Neural cell (in vitro differentiated cells): ENCODE results near the gene HDLBP. TPM values are rescaled to one million over a fixed set of nuclear protein-coding genes. Genes with fewer than 3 reads are reported as not detected.

Source experiments
- H2AFZ ChIP-seq: fragments of 200-600, 300-800 bp; sonication (generic), shearing (Covaris generic); 2 replicates; pipeline ENCODE4 v1.6.0; 2014; ENCODE audit warnings: low read depth, mild to moderate bottlenecking, antibody characterized with exemption, low read length, moderate library complexity
- H3F3A ChIP-seq: fragments of 200-600 bp; shearing (Covaris generic); 2 replicates; pipeline ENCODE4 v1.6.1; 2016; ENCODE audit warnings: mild to moderate bottlenecking, moderate library complexity, mixed read lengths, antibody characterized with exemption, low read length; ENCODE audit not compliant: insufficient read depth, poor library complexity, severe bottlenecking
- H3K27ac ChIP-seq: fragments of 200-600, 300-800 bp; sonication (generic), shearing (Covaris generic); 2 replicates; pipeline ENCODE4 v1.5.1; 2014; ENCODE audit warnings: mild to moderate bottlenecking, low read length, moderate library complexity
- H3K27me3 ChIP-seq: fragments of 300-800, 200-600 bp; sonication (generic), shearing (Covaris generic); 2 replicates; pipeline ENCODE4 v1.6.0; 2014; ENCODE audit warnings: mild to moderate bottlenecking, low read depth, low read length, moderate library complexity; ENCODE audit not compliant: insufficient read depth
- H3K36me3 ChIP-seq: fragments of 300-800, 200-600 bp; sonication (generic), shearing (Covaris generic); 2 replicates; pipeline ENCODE4 v1.5.1; 2014; ENCODE audit warnings: mild to moderate bottlenecking, antibody characterized with exemption, low read length, moderate library complexity; ENCODE audit not compliant: insufficient read depth
- H3K4me2 ChIP-seq: fragments of 300-800, 200-600 bp; sonication (generic), shearing (Covaris generic); 2 replicates; pipeline ENCODE4 v1.6.0; 2014; ENCODE audit warnings: mild to moderate bottlenecking, low read length
- H3K4me3 ChIP-seq: fragments of 300-800, 200-600 bp; sonication (generic), shearing (Covaris generic); 2 replicates; pipeline ENCODE4 v1.5.1; 2014; ENCODE audit warnings: mild to moderate bottlenecking, low read length, moderate library complexity
- H3K79me2 ChIP-seq: fragments of 200-600 bp; shearing (Covaris generic); replicated peaks from 2 replicates; pipeline ENCODE4 v1.6.0; 2014; ENCODE audit warnings: mild to moderate bottlenecking, low read length, moderate library complexity; ENCODE audit not compliant: insufficient read depth
- H3K9ac ChIP-seq: fragments of 300-800, 200-600 bp; sonication (generic), shearing (Covaris generic); 2 replicates; pipeline ENCODE4 v1.6.1; 2016; ENCODE audit warnings: mild to moderate bottlenecking, low read length, mixed read lengths
- H3K9me2 ChIP-seq: fragments of 200-600 bp; shearing (Covaris generic); 2 replicates; pipeline ENCODE4 v1.6.1; 2016; ENCODE audit warnings: mild to moderate bottlenecking, low read length, mixed read lengths; ENCODE audit not compliant: insufficient read depth
- H3K9me3 ChIP-seq: fragments of 200-600, 300-800 bp; sonication (generic), shearing (Covaris generic); 2 replicates; pipeline ENCODE4 v1.6.1; 2016; ENCODE audit warnings: mild to moderate bottlenecking, mixed run types, low read length, moderate library complexity, mixed read lengths
- H4K20me1 ChIP-seq: fragments of 200-600 bp; shearing (Covaris generic); 2 replicates; pipeline ENCODE4 v1.6.1; 2016; ENCODE audit warnings: mild to moderate bottlenecking, mixed run types; ENCODE audit not compliant: insufficient read depth
- CTCF ChIP-seq: fragments of 450-650 bp; IDR thresholded peaks from 2 replicates; pipeline ENCODE4 v1.5.1; 2014; ENCODE audit warnings: antibody characterized with exemption, mild to moderate bottlenecking, moderate library complexity; ENCODE audit not compliant: poor library complexity, severe bottlenecking
- EP300 ChIP-seq: fragments of 450-650 bp; conservative IDR thresholded peaks from 2 replicates; pipeline ENCODE4 v1.6.1; 2014; ENCODE audit warnings: antibody characterized with exemption, mild to moderate bottlenecking, moderate library complexity; ENCODE audit not compliant: poor library complexity, severe bottlenecking
- EZH2 ChIP-seq: fragments of 200-600, 300-800 bp; shearing (Covaris generic), sonication (generic); IDR thresholded peaks from 2 replicates; pipeline ENCODE4 v1.6.1; 2014; ENCODE audit warnings: antibody characterized with exemption, low read length, borderline replicate concordance, mild to moderate bottlenecking; ENCODE audit not compliant: insufficient read depth, poor library complexity, severe bottlenecking
- MXI1 ChIP-seq: fragments of 450-650 bp; conservative IDR thresholded peaks from 2 replicates; pipeline ENCODE4 v1.6.1; 2014; ENCODE audit warnings: antibody characterized with exemption, mild to moderate bottlenecking; ENCODE audit not compliant: poor library complexity, severe bottlenecking
- POLR2AphosphoS5 ChIP-seq: IDR thresholded peaks from 2 replicates; pipeline ENCODE4 v1.6.1; 2012
- RAD21 ChIP-seq: fragments of 450-650 bp; conservative IDR thresholded peaks from 2 replicates; pipeline ENCODE4 v1.6.1; 2014; ENCODE audit warnings: antibody characterized with exemption, mild to moderate bottlenecking, moderate library complexity
- REST ChIP-seq: IDR thresholded peaks from 2 replicates; pipeline ENCODE4 v1.6.1; 2012; ENCODE audit warnings: borderline replicate concordance
- SMC3 ChIP-seq: fragments of 450-650 bp; conservative IDR thresholded peaks from 2 replicates; pipeline ENCODE4 v1.6.1; 2014; ENCODE audit warnings: antibody characterized with exemption, mild to moderate bottlenecking, moderate library complexity; ENCODE audit not compliant: poor library complexity
- TAF1 ChIP-seq: IDR thresholded peaks from 2 replicates; pipeline ENCODE4 v1.6.1; 2012; ENCODE audit warnings: low read depth
- polyA plus RNA-seq: library from polyadenylated mRNA; depleted of rRNA; stranded (reverse); fragments of >200 nt; gene quantifications from 2 replicates; pipeline ENCODE4 v1.2.3, GENCODE V29; 2014

Gene HDLBP
- polyA plus RNA-seq, 1 donor from 2014 or later, result 61.9 TPM

DNA sequence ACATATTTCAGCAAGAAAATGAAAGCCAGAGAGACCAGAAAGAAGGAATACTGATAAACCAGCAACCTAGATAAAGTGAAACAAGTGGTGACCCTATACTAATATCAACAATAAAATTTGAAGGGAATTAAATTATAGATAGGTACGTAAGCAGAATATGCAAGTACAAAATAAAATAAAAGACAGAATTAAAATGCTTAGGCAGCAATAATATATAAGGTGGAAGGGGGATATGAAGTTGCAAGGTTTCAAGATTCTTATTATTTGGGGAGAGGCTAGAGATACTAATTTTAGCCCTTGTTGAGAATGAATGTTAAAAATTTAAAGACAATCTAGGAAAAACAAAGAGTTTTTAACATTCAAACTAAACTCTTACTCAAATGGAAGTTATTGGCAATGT, 39.6 kb downstream of the HDLBP start:
- Histone ChIP-seq H3F3A (no peaks in the 10 kb centered on the region), H3K4me3 (no peak overlapping the region), H3K27me3 (no peaks in the 10 kb centered on the region), H2AFZ (no peak overlapping the region), H3K9ac (no peak overlapping the region), H3K27ac (no peak overlapping the region), H3K79me2 (peaks cover 12% of the 10 kb centered on the region), H3K36me3 (no peaks in the 10 kb centered on the region), H3K9me3 (peaks cover 6% of the 10 kb centered on the region), H3K4me2 (no peak overlapping the region), H3K9me2 (no peaks in the 10 kb centered on the region), H4K20me1 (no peaks in the 10 kb centered on the region)
- TF ChIP-seq SMC3 (no peak), REST (no peak), CTCF (no peak), TAF1 (no peak), EZH2 (no peak), RAD21 (no peak), EP300 (no peak), POLR2AphosphoS5 (no peak), MXI1 (no peak)

GRCh38 chr2:241275504-241275903, 40.0 kb downstream of the HDLBP start:
- Histone ChIP-seq H3F3A (no peaks in the 10 kb centered on the region), H3K79me2 (peaks cover 15% of the 10 kb centered on the region), H3K36me3 (no peaks in the 10 kb centered on the region), H3K9me2 (no peaks in the 10 kb centered on the region), H3K9ac (no peak overlapping the region), H3K4me2 (no peak overlapping the region), H2AFZ (no peak overlapping the region), H3K9me3 (peaks cover 6% of the 10 kb centered on the region), H4K20me1 (no peaks in the 10 kb centered on the region), H3K27ac (no peak overlapping the region), H3K27me3 (no peaks in the 10 kb centered on the region), H3K4me3 (no peak overlapping the region)
- TF ChIP-seq MXI1, result no peak
- no peak for TF ChIP-seq EZH2
- TF ChIP-seq CTCF, result no peak
- no peak for TF ChIP-seq POLR2AphosphoS5
- no peak for TF ChIP-seq RAD21
- no peak for TF ChIP-seq REST
- TF ChIP-seq EP300, result no peak
- no peak for TF ChIP-seq TAF1
- no peak for TF ChIP-seq SMC3
